CD4-positive, CD25-positive, alpha-beta regulatory T cell (primary cell): ENCODE results near the gene FAM13A. TPM values are rescaled to one million over a fixed set of nuclear protein-coding genes. Genes with fewer than 3 reads are reported as not detected.
A peak's percentile ranks its signal among the peaks of the same experiment; 100 is the strongest.
"Not testable (repeated sequence)": the region's sequence is repeated elsewhere in the genome, so short reads cannot be mapped to it uniquely, and the experiment has no call there.

ENCODE experiments used
- ATAC-seq, 2 donors: fragments of 150-1000 bp; cut with Tn5 transposase; one replicate each; pipeline ENCODE4 v1.10.0; 2021; ENCODE audit warnings: low read depth in 2 of 2, moderate number of reproducible peaks in 2 of 2, moderate library complexity in 1 of 2
- DNase-seq, 3 donors: peaks; one replicate each; pipeline versions ENCODE4 v3.0.0 to v3.0.0-alpha.2; 2012 to 2022; ENCODE audit warnings: mixed read lengths in 1 of 3
- H3K27ac ChIP-seq: one replicate; pipeline ENCODE4 v1.7.0; 2013; ENCODE audit warnings: mild to moderate bottlenecking, low read length; ENCODE audit not compliant: insufficient read depth, poor library complexity, severe bottlenecking
- H3K27me3 ChIP-seq: one replicate; pipeline ENCODE4 v1.7.0; 2013; ENCODE audit warnings: low read length; ENCODE audit not compliant: control insufficient read depth, insufficient read depth
- H3K36me3 ChIP-seq: one replicate; pipeline ENCODE4 v1.7.0; 2013; ENCODE audit warnings: mild to moderate bottlenecking, low read length, moderate library complexity; ENCODE audit not compliant: control insufficient read depth, insufficient read depth
- H3K4me1 ChIP-seq: 2 replicates; pipeline ENCODE4 v1.7.0; 2013; ENCODE audit warnings: mild to moderate bottlenecking, low read length; ENCODE audit not compliant: insufficient read depth, control insufficient read depth, poor library complexity, severe bottlenecking
- H3K4me3 ChIP-seq: one replicate; pipeline ENCODE4 v1.7.0; 2013; ENCODE audit warnings: low read depth, mild to moderate bottlenecking, low read length, moderate library complexity
- H3K9me3 ChIP-seq, 2 experiments: 1 replicate in 1 of 2; 2 replicates in 1 of 2; pipeline ENCODE4 v1.7.0; 2013; ENCODE audit warnings: low read length in 2 of 2, mild to moderate bottlenecking in 1 of 2, moderate library complexity in 1 of 2; ENCODE audit not compliant: control insufficient read depth in 2 of 2
- H3K27ac Mint-ChIP-seq, 3 donors: one replicate each; pipeline ENCODE4 v1.8.0; 2020 to 2022; ENCODE audit warnings: mild to moderate bottlenecking in 3 of 3, mixed read lengths in 3 of 3, moderate library complexity in 2 of 3
- H3K27me3 Mint-ChIP-seq: one replicate; pipeline ENCODE4 v1.8.0; 2022; ENCODE audit warnings: mild to moderate bottlenecking, mixed read lengths
- H3K36me3 Mint-ChIP-seq: one replicate; pipeline ENCODE4 v1.8.0; 2020; ENCODE audit warnings: mixed read lengths
- H3K4me1 Mint-ChIP-seq, 4 donors: one replicate each; pipeline ENCODE4 v1.8.0; 2020 to 2022; ENCODE audit warnings: mixed read lengths in 4 of 4, mild to moderate bottlenecking in 1 of 4
- H3K4me3 Mint-ChIP-seq, 4 donors: one replicate each; pipeline ENCODE4 v1.8.0; 2020 to 2022; ENCODE audit warnings: mild to moderate bottlenecking in 4 of 4, mixed read lengths in 4 of 4, moderate library complexity in 3 of 4
- H3K9me3 Mint-ChIP-seq, 7 donors: one replicate each; pipeline ENCODE4 v1.8.0; 2020 to 2022; ENCODE audit warnings: mixed read lengths in 7 of 7, mild to moderate bottlenecking in 3 of 7, moderate library complexity in 2 of 7
- polyA plus RNA-seq, 4 donors: library from polyadenylated mRNA; unstranded; fragments of 300-500 nt; fragmentation: Illumina TruSeq; gene quantifications; one replicate each; pipeline ENCODE4 v1.2.3, GENCODE V29; 2021
- total RNA-seq: library from RNA; stranded (reverse); gene quantifications from one replicate; pipeline ENCODE4 v1.2.3, GENCODE V29; 2022

FAM13A gene
- total and polyA plus RNA-seq, 5 donors from 2014 or later: 7.8 to 38.4 (median 11.1) TPM

GRCh38 chr4:89022426-89023128, 34.4 kb downstream of the FAM13A start:
- Histone ChIP-seq H3K4me1 (no peaks in the 10 kb centered on the region), H3K27me3 (no peaks in the 10 kb centered on the region), H3K4me3 (no peak overlapping the region), H3K36me3 (no peaks in the 10 kb centered on the region), H3K27ac (no peak overlapping the region), H3K9me3 (no peaks in the 10 kb centered on the region)
- H3K36me3 Mint-ChIP-seq: no peaks in the 10 kb centered on the region
- ATAC-seq (no peak), DNase-seq (no peak)
- H3K27me3 Mint-ChIP-seq: no peaks in the 10 kb centered on the region
- peak overlapping the region in 2 of 3 donors; percentile 66 to 84 for H3K27ac Mint-ChIP-seq
- peaks cover 0 to 1% (median 0%) of the 10 kb centered on the region in 7 donors for H3K9me3 Mint-ChIP-seq
- H3K4me3 Mint-ChIP-seq: no peak overlapping the region
- peaks cover 8 to 11% (median 10%) of the 10 kb centered on the region in 4 donors for H3K4me1 Mint-ChIP-seq

GRCh38 chr4:89021684-89022083, 35.3 kb downstream of the FAM13A start:
- Mint-ChIP-seq H3K27ac (no peak overlapping the region), H3K36me3 (no peaks in the 10 kb centered on the region), H3K27me3 (no peaks in the 10 kb centered on the region), H3K4me1 (peaks cover 8 to 10% (median 9%) of the 10 kb centered on the region in 4 donors), H3K4me3 (no peak overlapping the region), H3K9me3 (peaks cover 0 to 1% (median 0%) of the 10 kb centered on the region in 7 donors)
- Histone ChIP-seq H3K27ac (no peak overlapping the region), H3K9me3 (no peaks in the 10 kb centered on the region), H3K4me3 (no peak overlapping the region), H3K4me1 (no peaks in the 10 kb centered on the region), H3K27me3 (no peaks in the 10 kb centered on the region), H3K36me3 (no peaks in the 10 kb centered on the region)
- ATAC-seq: no peak
- no peak for DNase-seq

GRCh38 chr4:89021062-89021461, 35.9 kb downstream of the FAM13A start:
- no peaks in the 10 kb centered on the region for H3K9me3 ChIP-seq
- H3K27me3 Mint-ChIP-seq: no peaks in the 10 kb centered on the region
- no peak for ATAC-seq

GRCh38 chr4:89014897-89015296, 42.1 kb downstream of the FAM13A start:
- not testable (repeated sequence) for H3K36me3 Mint-ChIP-seq, ATAC-seq, H3K4me3 Mint-ChIP-seq, H3K4me3 ChIP-seq, H3K4me1 ChIP-seq, H3K4me1 Mint-ChIP-seq, H3K27me3 Mint-ChIP-seq, H3K36me3 ChIP-seq, H3K27ac ChIP-seq, H3K27me3 ChIP-seq, H3K27ac Mint-ChIP-seq, DNase-seq, H3K9me3 ChIP-seq
- H3K9me3 Mint-ChIP-seq: peaks cover 0 to 10% (median 1%) of the 10 kb centered on the region in 7 donors

More at GRCh38 chr4:89021062-89021461, 35.9 kb downstream of the FAM13A start:
- Mint-ChIP-seq H3K27ac (peak overlapping the region in 2 of 3 donors; percentile 20 to 72), H3K4me1 (peaks cover 6 to 10% (median 9%) of the 10 kb centered on the region in 4 donors), H3K9me3 (peaks cover 0 to 1% (median 0%) of the 10 kb centered on the region in 7 donors), H3K4me3 (no peak overlapping the region), H3K36me3 (no peaks in the 10 kb centered on the region)
- Histone ChIP-seq H3K4me3 (no peak overlapping the region), H3K27me3 (no peaks in the 10 kb centered on the region), H3K4me1 (no peaks in the 10 kb centered on the region), H3K36me3 (no peaks in the 10 kb centered on the region), H3K27ac (no peak overlapping the region)
- no peak for DNase-seq

- no peak for ATAC-seq
- Mint-ChIP-seq H3K9me3 (peaks cover 0 to 11% (median 0%) of the 10 kb centered on the region in 7 donors), H3K27ac (no peak overlapping the region), H3K4me3 (no peak overlapping the region), H3K36me3 (no peaks in the 10 kb centered on the region), H3K4me1 (peaks cover 0 to 3% (median 0%) of the 10 kb centered on the region in 4 donors), H3K27me3 (no peaks in the 10 kb centered on the region)
- Histone ChIP-seq H3K27ac (no peak overlapping the region), H3K36me3 (no peaks in the 10 kb centered on the region), H3K27me3 (no peaks in the 10 kb centered on the region), H3K9me3 (no peaks in the 10 kb centered on the region), H3K4me1 (no peaks in the 10 kb centered on the region), H3K4me3 (no peak overlapping the region)
- DNase-seq: no peak
Measured at GRCh38 chr4:89009761-89010369, 47.1 kb downstream of the FAM13A start.

GRCh38 chr4:89009115-89009514, 47.9 kb downstream of the FAM13A start:
- Mint-ChIP-seq H3K36me3 (no peaks in the 10 kb centered on the region), H3K9me3 (peaks cover 0 to 6% (median 0%) of the 10 kb centered on the region in 7 donors), H3K4me1 (peaks cover 0 to 3% (median 0%) of the 10 kb centered on the region in 4 donors), H3K27ac (no peak overlapping the region), H3K27me3 (no peaks in the 10 kb centered on the region), H3K4me3 (no peak overlapping the region)
- no peak for ATAC-seq
- DNase-seq: no peak
- no peaks in the 10 kb centered on the region for H3K4me1 ChIP-seq
- no peak overlapping the region for H3K4me3 ChIP-seq
- no peaks in the 10 kb centered on the region for H3K9me3 ChIP-seq
- no peaks in the 10 kb centered on the region for H3K36me3 ChIP-seq
- no peaks in the 10 kb centered on the region for H3K27me3 ChIP-seq
- no peak overlapping the region for H3K27ac ChIP-seq

GRCh38 chr4:89008166-89008565, 48.8 kb downstream of the FAM13A start:
- Mint-ChIP-seq H3K36me3 (no peaks in the 10 kb centered on the region), H3K27me3 (no peaks in the 10 kb centered on the region), H3K4me1 (peaks cover 0 to 3% (median 0%) of the 10 kb centered on the region in 4 donors), H3K4me3 (no peak overlapping the region), H3K9me3 (peaks cover 0 to 6% (median 0%) of the 10 kb centered on the region in 7 donors), H3K27ac (no peak overlapping the region)
- no peak for DNase-seq
- Histone ChIP-seq H3K27me3 (no peaks in the 10 kb centered on the region), H3K4me3 (no peak overlapping the region), H3K4me1 (no peaks in the 10 kb centered on the region), H3K9me3 (no peaks in the 10 kb centered on the region), H3K27ac (no peak overlapping the region), H3K36me3 (no peaks in the 10 kb centered on the region)
- no peak for ATAC-seq
